NCI-H1694 treated with DMSO at 0.1 percent for 48 hours (cell line): ENCODE measurements around the gene PLPPR3.

Source experiments
- DNase-seq: peaks from one replicate; lab custom pipeline; 2025; lab: John Stamatoyannopoulos, UW

Gene PLPPR3, protein sequence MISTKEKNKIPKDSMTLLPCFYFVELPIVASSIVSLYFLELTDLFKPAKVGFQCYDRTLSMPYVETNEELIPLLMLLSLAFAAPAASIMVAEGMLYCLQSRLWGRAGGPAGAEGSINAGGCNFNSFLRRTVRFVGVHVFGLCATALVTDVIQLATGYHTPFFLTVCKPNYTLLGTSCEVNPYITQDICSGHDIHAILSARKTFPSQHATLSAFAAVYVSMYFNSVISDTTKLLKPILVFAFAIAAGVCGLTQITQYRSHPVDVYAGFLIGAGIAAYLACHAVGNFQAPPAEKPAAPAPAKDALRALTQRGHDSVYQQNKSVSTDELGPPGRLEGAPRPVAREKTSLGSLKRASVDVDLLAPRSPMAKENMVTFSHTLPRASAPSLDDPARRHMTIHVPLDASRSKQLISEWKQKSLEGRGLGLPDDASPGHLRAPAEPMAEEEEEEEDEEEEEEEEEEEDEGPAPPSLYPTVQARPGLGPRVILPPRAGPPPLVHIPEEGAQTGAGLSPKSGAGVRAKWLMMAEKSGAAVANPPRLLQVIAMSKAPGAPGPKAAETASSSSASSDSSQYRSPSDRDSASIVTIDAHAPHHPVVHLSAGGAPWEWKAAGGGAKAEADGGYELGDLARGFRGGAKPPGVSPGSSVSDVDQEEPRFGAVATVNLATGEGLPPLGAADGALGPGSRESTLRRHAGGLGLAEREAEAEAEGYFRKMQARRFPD

DNA sequence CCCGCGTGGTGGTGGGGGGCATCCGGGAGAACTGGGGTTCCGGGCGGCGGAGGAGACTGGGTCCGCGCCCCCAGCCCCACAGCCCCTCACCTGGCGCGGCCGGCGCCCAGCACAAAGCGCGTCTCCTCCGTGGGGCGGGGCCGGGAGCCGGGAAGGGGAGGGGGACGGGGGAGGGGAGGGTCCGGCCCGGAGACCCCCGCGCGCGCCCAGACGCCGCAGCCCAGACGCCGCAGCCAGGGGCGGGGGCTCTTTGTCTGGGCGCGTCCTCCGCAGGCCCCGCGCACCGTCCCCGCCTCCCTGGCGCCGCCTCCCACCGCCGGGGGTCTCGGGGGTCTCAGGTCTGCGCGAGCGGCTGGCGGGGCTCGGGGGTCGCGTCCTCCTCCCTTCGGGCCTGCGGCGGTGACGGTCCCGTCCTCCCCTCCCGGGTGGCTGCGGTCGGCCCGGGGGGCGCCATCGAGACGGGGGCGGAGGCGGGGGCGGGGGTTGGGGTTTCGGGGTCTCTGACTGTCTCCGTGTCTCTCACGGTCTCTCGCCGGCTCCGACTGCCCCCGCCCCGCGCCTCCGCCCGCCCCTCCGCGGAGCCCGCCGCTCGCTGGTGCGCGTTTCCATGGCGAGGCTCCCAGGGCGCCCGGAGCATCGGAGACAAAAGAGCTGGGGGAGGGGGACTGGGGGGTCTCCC is at the start of gene PLPPR3:
TSS of gene PLPPR3 (minus strand) at position 131 of the 679 bp plus-strand sequence. CDS start 396 bp downstream, outside the sequence.
- no peak for DNase-seq

DNA sequence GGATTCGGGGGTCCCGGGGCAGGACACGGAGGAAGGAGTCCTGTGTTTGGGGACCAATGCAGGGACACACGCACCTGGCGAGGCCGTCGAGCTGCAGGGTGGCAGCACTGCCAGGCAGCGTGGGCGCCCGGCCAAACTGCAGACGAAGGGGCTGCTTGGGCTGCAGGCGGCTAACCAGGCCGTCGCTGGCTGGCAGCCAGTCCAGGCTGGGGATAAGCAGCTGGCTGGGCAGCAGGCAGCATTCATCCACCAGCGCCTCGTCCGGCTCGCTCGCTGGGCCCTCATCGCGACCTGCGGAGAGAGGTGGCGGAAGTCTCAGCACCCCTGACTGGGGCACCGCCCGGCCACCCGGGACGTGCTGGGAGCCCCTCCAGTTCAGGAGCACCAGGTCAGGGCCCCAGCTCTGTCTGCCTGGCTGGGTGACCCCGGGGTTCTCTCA is 49.2 kb upstream of the PLPPR3 start:
- DNase-seq, result peak; percentile 51

DNA sequence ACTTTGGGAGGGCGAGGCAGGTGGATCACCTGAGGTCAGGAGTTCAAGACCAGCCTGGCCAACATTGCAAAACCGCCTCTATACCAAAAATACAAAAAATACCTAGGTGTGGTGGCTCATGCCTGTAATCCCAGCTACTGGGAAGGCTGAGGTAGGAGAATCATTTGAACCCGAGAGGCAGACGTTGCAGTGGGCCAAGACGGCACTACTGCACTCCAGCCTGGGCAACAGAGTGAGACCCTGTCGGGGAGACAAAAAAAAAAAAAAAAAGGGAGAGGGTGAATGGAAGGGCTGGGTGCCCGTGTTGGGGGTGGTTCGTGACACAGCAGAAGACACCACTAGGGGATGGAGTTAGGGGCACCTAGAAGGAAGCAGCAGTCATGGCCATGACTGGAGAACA is 48.6 kb upstream of the PLPPR3 start:
- no peak for DNase-seq

- DNase-seq, result no peak
Observed at GRCh38 chr19:869245-870177, 47.8 kb upstream of the PLPPR3 start.

GRCh38 chr19:868458-869244 is 46.9 kb upstream of the PLPPR3 start:
- DNase-seq, result no peak

DNA sequence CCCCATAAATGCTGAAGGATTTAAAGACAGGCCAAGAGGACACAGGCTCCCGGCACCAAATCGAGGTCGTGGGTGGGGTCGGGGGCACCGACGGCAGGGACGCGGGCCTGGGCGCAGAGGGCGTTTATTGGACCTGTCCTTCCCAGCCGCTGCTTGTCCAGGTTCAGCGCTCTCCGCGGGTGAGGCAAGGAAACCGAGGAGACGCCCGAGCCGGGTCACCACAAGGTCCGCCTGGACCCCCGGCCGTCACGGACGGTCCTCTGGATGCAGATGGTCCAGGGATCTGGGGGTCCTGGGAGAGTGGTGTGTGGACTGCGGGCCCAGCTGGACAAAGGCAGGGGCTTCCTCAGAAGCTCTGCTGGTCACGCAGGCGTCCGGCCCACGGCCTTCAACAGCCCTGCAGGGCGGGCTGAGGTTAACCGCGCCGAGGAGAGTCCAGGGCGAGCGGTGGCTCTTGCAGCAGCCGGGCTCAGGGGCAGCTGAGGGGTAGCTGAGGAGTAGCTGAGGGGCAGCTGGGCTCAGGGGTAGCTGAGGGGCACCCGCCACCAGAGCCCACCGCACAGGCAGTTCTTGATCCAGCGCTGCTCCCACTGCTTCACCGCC is 46.2 kb upstream of the PLPPR3 start:
- DNase-seq, result no peak

- DNase-seq, result no peak
Observed at GRCh38 chr19:867301-867793, 45.6 kb upstream of the PLPPR3 start.

GRCh38 chr19:866769-867300 is 45.1 kb upstream of the PLPPR3 start:
- no peak for DNase-seq

GRCh38 chr19:863315-863620 is 41.5 kb upstream of the PLPPR3 start:
- no peak for DNase-seq

DNA sequence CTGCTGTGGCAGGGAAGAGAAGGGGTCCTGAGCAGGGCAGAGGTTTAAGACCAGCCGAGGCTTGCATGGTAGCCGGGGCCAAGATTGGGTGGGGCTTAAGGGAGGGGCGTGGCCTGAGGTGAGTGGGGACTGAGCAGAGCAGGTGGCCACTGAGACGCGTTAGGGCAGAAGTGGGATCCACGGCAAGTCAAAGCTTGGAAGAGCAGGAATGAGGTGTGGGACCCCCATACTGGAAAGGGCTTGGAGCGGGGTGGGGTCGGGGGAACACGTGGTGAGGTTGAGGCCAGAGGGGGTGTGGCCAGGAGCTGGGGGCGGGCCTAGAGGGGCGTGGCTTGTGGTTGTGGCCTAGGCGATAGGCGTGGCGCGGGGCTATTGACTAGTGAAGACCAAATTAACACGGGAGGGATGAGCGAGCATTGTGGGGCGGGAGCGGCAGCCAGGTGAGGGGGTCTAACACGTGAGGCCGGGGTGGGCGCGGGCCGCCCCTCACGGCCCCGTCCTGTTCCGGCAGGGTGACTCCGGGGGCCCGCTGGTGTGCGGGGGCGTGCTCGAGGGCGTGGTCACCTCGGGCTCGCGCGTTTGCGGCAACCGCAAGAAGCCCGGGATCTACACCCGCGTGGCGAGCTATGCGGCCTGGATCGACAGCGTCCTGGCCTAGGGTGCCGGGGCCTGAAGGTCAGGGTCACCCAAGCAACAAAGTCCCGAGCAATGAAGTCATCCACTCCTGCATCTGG is 41.0 kb upstream of the PLPPR3 start:
- no peak for DNase-seq

- no peak for DNase-seq
Observed at GRCh38 chr19:861756-862580, 40.2 kb upstream of the PLPPR3 start.

DNA sequence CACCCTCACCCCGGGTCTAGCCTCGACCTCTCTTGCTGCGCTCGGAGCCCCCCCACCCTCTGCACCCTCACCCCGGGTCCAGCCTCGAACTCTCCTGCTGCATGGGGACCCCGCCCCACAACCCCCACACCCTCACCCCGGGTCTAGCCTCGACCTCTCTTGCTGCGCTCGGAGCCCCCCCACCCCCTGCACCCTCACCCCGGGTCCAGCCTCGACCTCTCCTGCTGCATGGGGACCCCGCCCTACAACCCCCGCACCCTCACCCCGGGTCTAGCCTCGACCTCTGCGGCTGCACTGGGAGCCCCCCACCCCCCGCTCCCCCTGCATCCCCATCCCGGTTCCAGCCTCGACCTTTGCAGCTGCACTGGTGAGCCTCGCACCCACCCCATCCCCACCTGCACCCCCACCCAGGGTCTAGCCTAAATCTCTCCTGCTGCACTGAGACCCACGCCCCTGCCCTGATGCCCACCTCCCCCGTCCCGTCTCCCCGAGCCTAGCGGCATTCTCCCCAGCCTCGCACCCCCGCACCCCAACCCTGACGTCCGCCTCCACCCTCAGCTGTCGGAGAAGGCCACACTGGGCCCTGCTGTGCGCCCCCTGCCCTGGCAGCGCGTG is 39.5 kb upstream of the PLPPR3 start:
- DNase-seq, result no peak

GRCh38 chr19:858868-859843 is 37.4 kb upstream of the PLPPR3 start, which contains the start of gene CFD:
CFD (plus strand) TSS chr19:859664; CDS start chr19:859690, 26 bp downstream.
- no peak for DNase-seq

GRCh38 chr19:858284-858683 is 36.5 kb upstream of the PLPPR3 start:
- no peak for DNase-seq

GRCh38 chr19:855566-856120 is 33.9 kb upstream of the PLPPR3 start:
- DNase-seq, result no peak

DNA sequence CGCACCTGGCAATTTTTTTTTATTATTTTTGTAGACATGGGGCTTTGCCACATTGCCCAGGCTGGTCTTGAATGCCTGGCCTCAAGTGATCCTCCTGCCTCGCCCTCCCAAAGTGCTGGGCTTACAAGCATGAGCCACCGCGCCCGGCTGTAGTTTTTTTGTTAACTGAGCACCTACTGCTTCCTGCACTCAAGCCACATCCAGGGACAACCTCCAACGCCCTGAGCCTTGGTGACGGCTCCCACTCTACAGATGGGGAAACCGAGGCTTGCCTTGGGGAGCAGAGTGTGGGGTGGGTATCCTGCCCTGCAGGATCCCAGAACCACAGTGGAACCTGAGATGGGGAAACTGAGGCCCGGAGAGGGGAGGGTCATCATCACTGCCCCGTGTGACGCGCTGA is 33.4 kb upstream of the PLPPR3 start:
- DNase-seq, result no peak
